Measurements from ENCODE around the gene GULP1.

GULP1 gene

GRCh38 chr2:188529710-188530109, 238.0 kb downstream of the GULP1 start:
- TF ChIP-seq REST (IDR thresholded peaks at IDR 0.05; ENCODE audit: insufficient replicate concordance, low read depth) (no peak), POLR2AphosphoS5 (IDR thresholded peaks at IDR 0.05; ENCODE audit: low read depth) (no peak), CTCF (IDR thresholded peaks at IDR 0.05; ENCODE audit: insufficient read depth, low read length) (no peak), SPI1 (IDR thresholded peaks at IDR 0.05; ENCODE audit: borderline replicate concordance, low read depth) (no peak), GABPA (IDR thresholded peaks at IDR 0.05; ENCODE audit: low read depth) (no peak)
- H3K27ac ChIP-seq (replicated peaks) = no peak overlapping the region
- no peak for DNase-seq (ENCODE audit: low read depth in 1 of 2, low spot score in 1 of 2)

GRCh38 chr2:188534875-188535274, 243.2 kb downstream of the GULP1 start:
- no peak for TF ChIP-seq REST (IDR thresholded peaks at IDR 0.05; ENCODE audit: insufficient replicate concordance, low read depth)
- no peak for TF ChIP-seq SPI1 (IDR thresholded peaks at IDR 0.05; ENCODE audit: borderline replicate concordance, low read depth)
- no peak for TF ChIP-seq CTCF (IDR thresholded peaks at IDR 0.05; ENCODE audit: insufficient read depth, low read length)
- no peak for TF ChIP-seq GABPA (IDR thresholded peaks at IDR 0.05; ENCODE audit: low read depth)
- no peak for TF ChIP-seq POLR2AphosphoS5 (IDR thresholded peaks at IDR 0.05; ENCODE audit: low read depth)

More at GRCh38 chr2:188529710-188530109, 238.0 kb downstream of the GULP1 start:
- peaks cover 4% of the 10 kb centered on the region for H3K27me3 ChIP-seq (ENCODE audit: insufficient read depth, poor library complexity, severe bottlenecking)
- no peak overlapping the region for H3K4me3 ChIP-seq (replicated peaks; ENCODE audit: insufficient read depth, low read length)

GRCh38 chr2:188551671-188552070, 260.0 kb downstream of the GULP1 start:
- Histone ChIP-seq H3K4me3 (replicated peaks; ENCODE audit: insufficient read depth, low read length) (no peak overlapping the region), H3K27ac (replicated peaks) (no peak overlapping the region), H3K27me3 (ENCODE audit: insufficient read depth, poor library complexity, severe bottlenecking) (no peaks in the 10 kb centered on the region)
- no peak for DNase-seq (ENCODE audit: low read depth in 1 of 2, low spot score in 1 of 2)
- no peak for TF ChIP-seq CTCF (IDR thresholded peaks at IDR 0.05; ENCODE audit: insufficient read depth, low read length)
- TF ChIP-seq SPI1 (IDR thresholded peaks at IDR 0.05; ENCODE audit: borderline replicate concordance, low read depth) = no peak
- no peak for TF ChIP-seq GABPA (IDR thresholded peaks at IDR 0.05; ENCODE audit: low read depth)
- no peak for TF ChIP-seq REST (IDR thresholded peaks at IDR 0.05; ENCODE audit: insufficient replicate concordance, low read depth)
- TF ChIP-seq POLR2AphosphoS5 (IDR thresholded peaks at IDR 0.05; ENCODE audit: low read depth) = no peak

More at GRCh38 chr2:188534875-188535274, 243.2 kb downstream of the GULP1 start:
- H3K27ac ChIP-seq (replicated peaks) = no peak overlapping the region
- H3K27me3 ChIP-seq (ENCODE audit: insufficient read depth, poor library complexity, severe bottlenecking) = no peaks in the 10 kb centered on the region
- H3K4me3 ChIP-seq (replicated peaks; ENCODE audit: insufficient read depth, low read length) = no peak overlapping the region
- DNase-seq (ENCODE audit: low read depth in 1 of 2, low spot score in 1 of 2) = no peak
